GM12891 (cell line): ENCODE measurements around the gene PIAS3.
A peak's percentile ranks its signal among the peaks of the same experiment; 100 is the strongest.
"Not testable (repeated sequence)": the region's sequence is repeated elsewhere in the genome, so short reads cannot be mapped to it uniquely, and the experiment has no call there.

Experiments
- DNase-seq: peaks from one replicate; pipeline ENCODE4 v3.0.0; 2011; ENCODE audit warnings: low spot score; ENCODE audit not compliant: insufficient read length
- FAIRE-seq: peaks from 2 replicates; lab custom pipeline; 2011; peaks lifted over from hg19 to GRCh38; lab: Jason Lieb, UNC
- PAX5 ChIP-seq: IDR thresholded peaks from 2 replicates; pipeline ENCODE4 v1.6.1; 2011; ENCODE audit warnings: low read length, moderate library complexity, mild to moderate bottlenecking; ENCODE audit not compliant: insufficient read depth, severe bottlenecking
- POLR2A ChIP-seq: IDR thresholded peaks from 2 replicates; pipeline ENCODE4 v1.6.1; 2011; ENCODE audit warnings: low read depth, low read length, control low read depth
- POLR2AphosphoS5 ChIP-seq: IDR thresholded peaks from 2 replicates; pipeline ENCODE4 v1.6.1; 2011; ENCODE audit warnings: low read depth, low read length, control low read depth
- POU2F2 ChIP-seq: IDR thresholded peaks from 2 replicates; pipeline ENCODE4 v1.6.1; 2011; ENCODE audit warnings: low read depth, mild to moderate bottlenecking, control low read depth, low read length, moderate library complexity
- SPI1 ChIP-seq: IDR thresholded peaks from 2 replicates; pipeline ENCODE4 v1.6.1; 2011; ENCODE audit warnings: low read depth, low read length, control low read depth
- TAF1 ChIP-seq: IDR thresholded peaks from 2 replicates; pipeline ENCODE4 v1.6.1; 2011; ENCODE audit warnings: low read depth, low read length, control low read depth

The PIAS3 gene

GRCh38 chr1:145826030-145826429 lies 32.9 kb downstream of the PIAS3 start:
- no peak for TF ChIP-seq TAF1
- TF ChIP-seq POU2F2, result no peak
- TF ChIP-seq PAX5, result no peak
- TF ChIP-seq SPI1, result no peak
- no peak for TF ChIP-seq POLR2AphosphoS5
- TF ChIP-seq POLR2A, result no peak
- DNase-seq (no peak), FAIRE-seq (no peak)

DNA sequence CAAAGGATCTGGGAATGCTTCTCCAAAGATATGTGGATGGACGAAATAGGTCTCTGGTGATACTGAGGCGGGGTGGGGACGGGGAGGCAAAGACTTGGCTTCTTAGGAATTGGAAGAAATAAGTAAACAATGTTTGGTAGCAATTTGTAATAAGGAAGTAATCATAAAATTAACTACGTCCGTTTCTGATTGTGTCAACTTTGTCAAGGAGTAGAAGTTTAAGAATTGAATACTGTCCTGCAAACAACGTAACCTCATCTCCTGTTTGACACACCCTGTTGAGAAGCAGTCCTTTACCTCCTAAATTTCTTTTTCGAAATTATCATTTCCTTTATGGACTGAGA lies 34.4 kb downstream of the PIAS3 start:
- no peak for FAIRE-seq
- DNase-seq, result no peak
- no peak for TF ChIP-seq POLR2AphosphoS5

DNA sequence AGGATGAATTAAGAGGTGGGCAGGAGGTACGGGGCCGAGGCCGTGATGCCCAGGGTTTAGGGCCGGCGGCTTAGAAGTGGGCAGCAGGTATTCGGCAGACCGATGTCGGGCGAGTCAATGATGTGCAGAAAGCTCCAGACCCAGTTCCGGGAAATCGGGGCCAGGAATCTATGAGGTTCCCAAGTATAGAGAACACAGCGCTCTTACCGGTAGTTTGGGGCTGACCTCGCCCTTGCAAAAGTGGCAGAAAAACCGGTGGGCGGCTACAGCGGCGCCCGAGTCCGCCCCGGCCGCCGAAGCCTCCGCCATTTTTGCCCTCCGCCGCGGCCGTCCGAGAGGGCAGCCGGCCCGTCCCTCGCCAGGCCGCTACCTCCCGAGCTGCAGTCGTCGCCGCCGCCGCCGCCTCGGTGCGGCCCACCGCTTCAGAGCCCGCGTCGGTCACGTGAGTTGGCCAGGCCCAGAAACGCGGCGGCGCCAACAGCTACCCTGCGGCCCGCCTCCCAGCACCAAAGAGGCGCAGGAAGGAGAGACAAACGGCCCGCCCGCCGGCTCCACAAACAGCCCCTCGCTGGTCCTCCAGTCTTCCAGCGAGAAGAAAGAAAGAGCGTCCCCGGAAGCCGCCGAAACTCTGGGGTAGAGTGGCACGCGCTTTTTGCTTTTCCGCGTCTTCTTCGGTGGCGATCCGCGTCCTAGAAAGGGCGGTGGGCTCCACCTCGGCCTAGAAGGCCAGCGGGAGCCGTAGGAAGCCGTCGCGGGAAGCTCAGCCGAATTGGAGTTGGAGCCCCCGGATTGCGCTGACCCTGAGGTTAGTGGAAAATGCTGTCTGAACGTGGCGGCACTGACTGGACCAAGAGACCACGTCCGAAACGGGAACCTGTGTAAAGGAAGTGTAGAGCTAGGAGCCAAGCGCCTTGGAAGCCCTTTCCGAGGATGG lies 35.0 kb downstream of the PIAS3 start, which contains the start of the genes POLR3C and RNF115:
Gene POLR3C, plus strand, starts transcription at position 636 of the 934 bp plus-strand sequence. CDS start 1,577 bp downstream, outside the sequence.
Gene RNF115, minus strand, starts transcription at position 531 of the 934 bp plus-strand sequence. Its CDS starts 222 bp downstream, at position 309.
- peak; percentile 79 for DNase-seq
- FAIRE-seq, result peak; percentile 56
- TF ChIP-seq POU2F2 (no peak), POLR2A (peak; percentile 81; the same call in 1 of the 2 replicates), PAX5 (no peak), SPI1 (no peak), TAF1 (peak; percentile 92), POLR2AphosphoS5 (peak; percentile 70; the same call in 1 of the 2 replicates)

DNA sequence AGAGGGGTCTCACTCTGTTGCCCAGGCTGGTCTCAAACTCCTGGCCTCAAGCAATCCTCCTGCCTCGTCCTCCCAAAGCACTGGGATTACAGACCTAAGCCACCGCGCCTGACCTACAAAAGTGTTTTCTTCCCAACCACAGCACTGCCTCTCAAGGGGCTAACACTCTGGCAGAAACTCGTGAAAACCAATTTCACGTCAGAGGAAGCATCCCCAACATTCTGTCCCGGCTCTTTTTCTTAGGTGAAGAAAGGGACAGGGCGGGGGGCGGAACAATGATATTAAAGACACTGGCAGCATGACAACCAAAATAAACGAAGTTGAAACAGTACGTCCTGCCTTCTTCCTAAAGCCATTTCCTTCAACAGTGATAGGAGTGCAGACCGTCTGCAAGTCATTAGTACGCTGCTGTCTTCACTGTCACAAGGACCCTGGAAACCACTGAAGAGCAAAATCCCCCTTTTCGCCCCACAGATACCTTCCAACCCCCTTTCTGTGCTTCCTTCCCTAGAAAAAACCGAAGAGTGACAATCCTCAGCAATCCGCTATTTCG lies 36.0 kb downstream of the PIAS3 start:
- DNase-seq, FAIRE-seq: not testable (repeated sequence)

DNA sequence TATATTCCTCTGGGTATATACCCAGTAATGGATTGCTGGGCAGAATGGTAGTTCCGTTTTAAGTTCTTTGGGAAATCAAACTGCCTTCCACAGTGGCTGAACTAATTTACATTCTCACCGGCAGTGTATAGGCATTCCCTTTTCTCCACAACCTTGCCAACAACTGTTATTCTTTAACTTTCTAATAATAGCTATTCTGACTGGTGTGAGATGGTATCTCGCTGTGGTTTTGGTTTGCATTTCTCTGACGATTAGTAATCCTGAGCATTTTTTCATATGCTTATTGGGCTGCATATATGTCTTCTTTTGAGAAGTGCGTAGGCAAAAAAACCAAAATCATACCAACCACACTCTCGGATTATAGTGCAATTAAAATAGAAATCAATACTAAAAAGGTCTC lies 40.8 kb downstream of the PIAS3 start:
- DNase-seq, FAIRE-seq: not testable (repeated sequence)

DNA sequence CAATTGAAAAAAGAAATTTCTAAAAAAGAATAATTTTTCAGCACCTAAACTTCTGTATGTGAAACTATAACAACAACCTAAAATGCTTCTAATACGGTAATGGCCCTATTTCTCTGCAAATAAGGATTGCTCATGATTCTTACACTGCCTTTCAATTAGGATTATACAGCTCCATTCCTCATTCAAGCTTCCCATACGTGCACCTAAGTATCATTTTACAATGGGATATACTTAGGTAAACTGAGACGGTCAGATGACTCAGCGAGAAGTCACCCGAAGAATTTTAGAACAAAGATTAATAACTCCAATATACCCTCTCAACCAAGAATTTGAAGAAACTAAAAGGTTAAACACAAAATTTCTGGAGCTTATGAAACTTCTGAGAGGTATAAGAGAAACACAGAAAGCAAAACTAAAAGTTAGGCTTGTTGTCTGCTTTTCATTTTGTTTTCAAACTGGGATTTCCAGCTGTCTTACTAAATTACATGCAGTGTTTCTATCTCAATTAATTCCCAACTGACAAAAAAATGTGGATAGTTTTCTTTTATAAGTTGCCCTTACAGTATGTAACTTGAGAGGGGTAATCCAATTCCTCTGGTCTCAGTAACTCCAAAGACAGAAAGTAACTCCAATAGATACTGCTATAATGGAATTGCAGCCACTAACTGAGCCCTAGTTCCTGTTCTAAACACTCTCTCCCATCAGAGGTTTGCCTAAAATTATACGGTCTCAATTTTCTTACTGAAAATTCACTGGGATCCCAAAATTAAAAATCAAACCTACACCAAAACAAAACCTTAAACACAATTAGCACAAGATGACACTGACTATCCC lies 45.7 kb downstream of the PIAS3 start:
- not testable (repeated sequence) for FAIRE-seq, DNase-seq

- FAIRE-seq, result no peak
Observed at GRCh38 chr1:145806844-145807243, 52.0 kb downstream of the PIAS3 start.

GRCh38 chr1:145806408-145806807 lies 52.5 kb downstream of the PIAS3 start:
- TF ChIP-seq SPI1, result no peak
- no peak for TF ChIP-seq TAF1
- TF ChIP-seq POLR2AphosphoS5, result no peak
- TF ChIP-seq PAX5, result no peak
- TF ChIP-seq POLR2A, result no peak
- TF ChIP-seq POU2F2, result no peak
- DNase-seq (no peak), FAIRE-seq (no peak)

More at GRCh38 chr1:145806844-145807243, 52.0 kb downstream of the PIAS3 start:
- no peak for DNase-seq
- no peak for TF ChIP-seq POLR2A

DNA sequence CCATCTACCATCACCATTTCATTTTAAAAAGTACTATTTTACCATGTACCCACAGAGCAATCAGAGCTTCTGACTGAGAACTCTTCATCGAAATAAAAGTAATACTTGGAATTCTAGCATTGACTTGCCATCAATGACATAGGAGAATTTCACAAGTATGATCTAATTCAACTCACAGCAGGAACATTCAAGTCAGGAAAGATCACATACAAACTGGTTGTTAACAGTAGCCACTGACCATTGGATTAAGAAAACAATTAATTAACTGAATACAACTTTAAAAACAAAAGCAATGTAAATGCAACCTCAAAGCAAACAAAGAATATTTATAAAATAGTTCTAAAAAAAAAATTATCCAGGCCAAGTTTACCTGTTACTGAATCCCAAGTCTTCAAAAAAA lies 53.8 kb downstream of the PIAS3 start:
- FAIRE-seq, result no peak
- DNase-seq, result no peak
- TF ChIP-seq PAX5 (no peak), TAF1 (no peak), POU2F2 (no peak), POLR2AphosphoS5 (no peak), SPI1 (no peak), POLR2A (no peak)

GRCh38 chr1:145804235-145805045 lies 54.4 kb downstream of the PIAS3 start:
- DNase-seq (no peak), FAIRE-seq (peak; percentile 35)
- TF ChIP-seq TAF1 (no peak), SPI1 (peak; percentile 57)

GRCh38 chr1:145799806-145800205 lies 59.1 kb downstream of the PIAS3 start:
- FAIRE-seq (no peak), DNase-seq (no peak)
- TF ChIP-seq TAF1, result no peak
- TF ChIP-seq SPI1, result no peak
- TF ChIP-seq POLR2A, result no peak
- TF ChIP-seq PAX5, result no peak
- TF ChIP-seq POU2F2, result no peak
- no peak for TF ChIP-seq POLR2AphosphoS5
